Middle frontal gyrus (tissue), 1 donor: Measurements from ENCODE around the gene GABRB3.

Experiments used
- DNase-seq: peaks from one replicate; pipeline ENCODE4 v3.0.0-alpha.2; 2015; ENCODE audit warnings: low spot score; ENCODE audit errors: extremely low spot score

Gene GABRB3

DNA sequence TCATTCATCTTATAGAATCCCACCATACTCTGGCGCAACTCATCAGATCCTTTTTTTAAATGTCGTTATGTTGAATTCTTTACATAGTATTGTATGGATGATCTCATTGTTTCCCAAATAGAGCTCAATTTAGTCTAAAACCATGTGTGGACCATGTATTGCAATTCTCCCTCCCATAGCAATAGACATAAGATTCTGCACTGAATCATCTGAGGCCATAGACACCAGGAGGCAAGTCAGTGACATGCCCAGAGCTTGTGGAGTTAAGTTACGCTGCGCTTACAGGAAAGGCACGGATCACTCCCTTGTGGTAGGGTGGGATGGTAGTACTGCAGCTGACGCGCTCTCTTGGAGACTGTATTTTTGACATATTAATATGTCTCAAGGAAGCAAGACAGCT is 211.0 kb downstream of the GABRB3 start:
- no peak for DNase-seq

DNA sequence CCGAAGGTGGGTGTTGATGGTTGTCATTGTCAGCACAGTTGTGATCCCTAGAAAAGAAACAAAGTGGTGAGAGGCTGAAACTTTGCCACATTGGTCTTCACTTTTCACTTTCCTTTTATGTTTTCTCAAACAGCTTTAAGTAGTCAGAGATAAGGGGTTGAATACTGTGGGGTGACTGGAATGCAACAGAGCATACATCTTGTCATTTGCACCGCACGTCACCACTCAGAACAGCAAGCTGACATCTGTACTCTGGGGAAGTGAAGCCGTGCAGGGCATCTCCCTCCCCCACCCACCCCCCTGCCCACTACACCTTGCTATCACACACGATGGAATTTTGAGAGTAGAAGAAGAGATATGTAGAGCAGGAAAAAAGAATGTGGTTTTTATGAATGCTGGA is 211.7 kb downstream of the GABRB3 start:
- no peak for DNase-seq

DNA sequence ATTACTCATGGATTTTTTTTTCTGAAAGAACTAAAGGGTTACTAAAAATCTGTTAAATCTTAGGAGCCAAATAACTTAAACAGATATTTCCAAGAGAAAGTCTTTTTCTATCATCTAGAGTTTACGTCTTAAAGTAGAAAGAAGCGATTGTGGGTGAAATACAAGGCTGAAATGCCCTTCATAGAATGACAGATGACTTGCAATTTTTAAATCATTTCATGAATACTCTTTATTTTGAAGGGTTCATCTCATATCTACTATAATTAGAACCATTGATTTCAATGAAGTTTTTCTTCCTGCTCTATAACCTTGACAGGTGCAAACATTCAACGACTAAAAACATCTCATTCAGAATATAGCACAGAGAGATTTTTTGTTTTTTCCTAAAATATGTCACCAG is 217.0 kb downstream of the GABRB3 start:
- no peak for DNase-seq

DNA sequence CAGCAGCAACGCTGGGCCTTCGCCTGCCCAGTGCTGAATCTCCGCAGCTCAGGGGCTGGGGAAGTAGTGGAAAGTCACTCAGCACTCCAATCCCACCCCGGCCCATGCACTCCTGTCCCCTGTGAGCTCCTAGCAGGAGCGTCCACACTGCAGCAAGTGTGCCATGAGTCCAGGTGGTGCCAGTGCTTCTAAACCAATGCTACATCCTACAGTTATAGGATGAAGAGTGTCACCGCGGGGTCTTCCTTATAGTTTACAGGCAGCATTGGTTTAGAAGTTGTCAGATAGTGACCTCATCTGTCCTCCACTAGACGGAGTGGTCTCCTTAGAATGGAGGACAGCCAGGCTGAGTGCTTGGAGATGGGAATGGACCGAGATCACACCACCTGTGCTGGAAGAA is 221.4 kb downstream of the GABRB3 start:
- DNase-seq: no peak

DNA sequence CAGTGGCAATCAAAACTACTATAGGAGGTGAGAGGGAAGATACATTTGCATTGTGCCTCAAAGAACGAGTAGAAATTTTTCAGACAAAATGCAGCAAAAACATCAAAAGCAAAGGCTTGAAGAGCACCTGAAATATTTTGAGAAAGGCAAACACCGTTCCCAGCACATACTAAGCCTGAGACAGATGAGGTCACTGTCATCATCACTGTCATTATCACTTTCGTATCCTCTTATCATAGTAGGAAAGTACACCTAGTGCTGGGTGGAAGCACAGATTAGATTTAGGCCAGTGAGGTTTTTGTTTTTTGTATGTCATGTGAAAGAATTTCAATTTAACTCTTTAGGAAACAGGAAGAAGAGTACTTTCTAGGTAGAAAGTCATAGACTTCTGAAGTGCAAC is 222.0 kb downstream of the GABRB3 start:
- DNase-seq: no peak

DNA sequence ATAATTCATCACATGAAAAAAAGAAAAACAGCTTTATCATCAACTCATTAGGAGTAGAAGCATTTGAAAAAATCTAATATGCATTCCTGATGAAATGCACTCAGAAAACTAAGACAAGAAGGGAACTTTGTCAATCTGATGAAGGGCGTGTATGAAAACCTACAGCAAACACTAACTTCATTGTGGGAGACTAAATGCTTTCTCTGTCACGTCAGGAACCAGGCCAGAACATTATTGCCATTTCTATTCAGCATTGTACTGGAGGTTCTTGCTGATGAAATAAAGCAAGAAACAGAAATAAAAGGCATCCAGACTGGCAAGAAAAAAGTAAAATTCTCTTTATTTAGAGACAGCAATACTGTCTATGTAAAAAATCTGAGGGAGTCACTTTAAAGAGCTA is 235.2 kb downstream of the GABRB3 start:
- DNase-seq: no peak

DNA sequence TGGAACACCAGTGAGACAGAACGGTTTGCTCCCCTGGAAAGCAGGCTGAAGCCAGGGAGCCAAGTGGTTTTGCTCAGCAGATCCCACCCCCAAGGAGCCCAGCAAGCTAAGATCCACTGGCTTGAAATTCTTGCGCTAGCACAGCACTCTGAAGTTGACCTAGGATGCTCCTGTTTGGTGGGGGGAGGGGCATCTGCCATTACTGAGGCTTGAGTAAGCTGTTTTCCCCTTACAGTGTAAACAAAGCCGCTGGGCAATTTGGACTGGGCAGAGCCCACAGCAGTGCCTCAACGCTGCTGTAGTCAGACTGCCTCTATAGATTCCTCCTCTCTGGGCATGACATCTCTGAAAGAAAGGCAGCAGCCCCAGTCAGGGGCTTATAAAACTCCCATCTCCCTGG is 241.4 kb downstream of the GABRB3 start:
- DNase-seq: no peak

DNA sequence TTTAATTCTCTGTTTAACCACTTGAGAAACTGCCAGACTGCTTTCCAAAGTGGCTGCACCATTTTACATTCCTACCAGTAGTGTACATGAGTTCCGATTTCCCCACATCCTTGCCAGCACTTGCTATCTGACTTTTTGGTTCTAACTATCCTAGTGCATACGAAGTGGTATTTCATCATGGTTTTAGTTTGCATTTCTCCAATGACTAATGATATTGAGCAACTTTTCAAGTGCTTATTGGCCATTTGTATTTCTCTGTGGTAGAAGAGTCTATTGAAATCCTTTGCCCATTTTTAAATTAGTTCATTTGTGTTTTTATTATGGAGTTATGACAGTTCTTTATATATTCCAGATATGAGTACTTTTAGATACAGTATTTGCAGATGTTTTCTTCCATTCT is 247.8 kb downstream of the GABRB3 start:
- no peak for DNase-seq

DNA sequence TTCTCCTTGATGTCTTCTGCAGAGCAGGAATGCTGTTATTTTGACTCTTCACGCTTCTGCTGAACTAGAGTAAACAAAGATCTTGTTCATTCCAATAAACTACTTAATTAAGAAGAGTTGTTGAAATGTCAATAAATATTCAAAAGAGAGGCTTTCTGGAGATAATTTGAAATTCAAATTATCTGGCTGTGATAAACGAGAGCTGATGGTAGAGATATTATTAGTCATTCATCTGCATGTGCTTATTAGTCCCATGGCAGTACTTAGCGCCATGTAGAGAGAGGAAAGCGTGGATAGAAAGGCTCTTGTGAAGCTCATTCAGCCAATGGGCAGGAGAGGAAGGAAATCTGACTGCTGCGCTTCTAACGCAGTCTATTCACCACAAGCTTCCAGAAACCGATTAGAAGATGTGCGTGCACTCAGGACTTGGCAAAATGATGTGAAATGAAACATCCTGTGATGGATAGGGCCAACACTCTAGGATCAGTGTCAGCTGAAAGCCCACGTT is 251.1 kb downstream of the GABRB3 start:
- DNase-seq: no peak

DNA sequence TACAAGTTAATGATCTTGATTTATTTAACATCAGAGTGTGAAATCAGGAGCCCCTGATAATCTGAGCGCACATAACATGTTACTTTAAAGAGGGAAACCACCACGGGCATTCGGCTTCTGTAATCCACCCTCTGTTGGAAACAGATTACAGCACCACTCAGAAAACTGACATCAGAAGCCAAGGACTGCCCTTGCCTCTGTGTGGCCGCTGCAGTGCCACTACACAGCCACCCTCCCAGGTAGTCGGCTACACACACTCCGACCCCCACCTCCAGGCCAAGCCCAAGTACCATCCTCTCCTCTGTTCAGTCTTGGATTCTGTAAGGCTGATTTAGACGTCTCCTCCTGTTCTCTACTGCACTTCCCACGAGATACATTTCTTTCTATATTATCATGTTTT is 251.7 kb downstream of the GABRB3 start:
- no peak for DNase-seq

DNA sequence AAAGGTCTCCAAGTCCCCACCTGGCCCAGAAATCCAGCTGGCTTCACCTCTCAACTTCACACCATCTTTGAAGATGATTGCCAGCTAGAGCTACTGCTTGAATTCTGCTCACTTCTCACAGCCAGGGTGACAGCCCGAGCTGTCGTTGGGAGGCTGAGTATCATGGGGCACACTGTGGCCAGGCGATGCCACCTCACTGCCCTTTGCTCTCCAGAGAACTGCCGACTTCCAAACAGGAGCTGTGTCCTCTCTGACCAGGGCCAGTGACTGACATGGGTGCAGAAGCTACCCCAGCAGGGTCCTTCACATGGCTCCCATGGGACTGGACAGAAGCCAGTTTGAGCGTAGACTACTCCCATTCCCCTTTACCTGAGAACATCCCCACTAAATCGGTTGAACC is 254.0 kb downstream of the GABRB3 start:
- no peak for DNase-seq

DNA sequence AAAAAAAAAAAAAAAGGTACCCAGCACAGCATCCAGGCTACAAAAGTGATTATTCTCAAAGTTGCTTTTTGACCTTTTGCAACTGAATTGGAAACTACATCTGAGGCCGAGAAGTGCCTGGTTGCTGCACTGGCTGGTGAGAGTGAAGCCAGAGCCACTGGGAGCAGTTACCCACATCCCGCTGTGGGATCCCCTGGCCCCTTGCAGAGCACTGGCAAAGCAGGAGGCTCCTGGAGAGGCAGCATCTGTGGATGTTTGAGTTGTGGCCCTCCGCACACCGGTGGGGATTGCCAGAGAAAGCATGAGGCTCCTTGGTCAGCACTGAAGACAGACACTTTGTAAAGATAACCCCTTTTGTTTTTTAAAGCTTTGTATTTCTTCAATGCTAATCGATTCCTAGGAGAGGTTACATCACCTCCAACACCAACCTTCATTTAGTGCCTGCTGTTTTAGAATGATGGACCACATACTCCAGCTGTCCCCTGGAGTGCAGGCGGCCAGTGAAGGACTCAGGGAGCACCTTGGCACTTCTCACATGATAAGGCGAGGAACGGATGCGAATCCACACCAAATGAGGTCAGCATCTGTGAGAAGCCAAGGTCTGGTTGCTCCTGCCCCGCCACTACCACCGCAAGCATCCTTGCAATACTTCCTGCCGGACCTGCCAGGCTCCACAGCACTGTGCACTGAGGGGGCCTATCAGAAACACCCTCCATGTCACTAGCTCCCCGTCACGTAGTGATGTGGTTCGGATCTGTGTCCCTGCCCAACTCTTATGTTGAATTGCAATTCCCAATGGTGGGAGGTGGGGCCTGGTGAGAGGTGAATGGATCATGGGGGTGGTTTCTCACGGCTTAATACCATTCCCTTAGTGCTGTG is 256.5 kb downstream of the GABRB3 start:
- no peak for DNase-seq

DNA sequence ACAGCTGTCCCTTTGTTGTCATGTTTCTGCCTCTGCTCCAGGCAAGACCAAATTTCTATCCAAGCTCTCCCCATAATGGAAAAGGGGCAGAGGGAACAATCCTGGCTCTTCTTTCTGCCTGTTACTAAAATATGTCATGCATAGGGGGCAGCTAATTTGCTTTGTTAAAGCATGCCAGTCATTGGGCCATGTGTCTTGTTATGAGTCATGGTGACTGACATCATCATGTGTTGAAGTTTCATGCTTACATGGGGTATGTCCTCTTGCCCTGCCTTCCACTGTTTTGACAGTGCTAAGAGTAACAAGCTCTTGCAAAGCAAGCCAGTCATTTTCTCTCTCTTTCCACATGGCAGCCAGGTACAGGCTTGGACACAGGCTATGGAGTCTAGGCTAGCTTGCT is 268.9 kb downstream of the GABRB3 start:
- DNase-seq: no peak
